B cell (primary cell): ENCODE results near the gene MNAT1. TPM values are rescaled to one million over a fixed set of nuclear protein-coding genes. Genes with fewer than 3 reads are reported as not detected.
"Not testable (repeated sequence)": the region's sequence is repeated elsewhere in the genome, so short reads cannot be mapped to it uniquely, and the experiment has no call there.

Source experiments
- ATAC-seq: fragments of 200-7000 bp; cut with Tn5 transposase; one replicate; pipeline ENCODE4 v1.10.0; 2021; ENCODE audit warnings: low read depth, mild to moderate bottlenecking, moderate number of reproducible peaks, moderate library complexity
- CTCF ChIA-PET: fragments of 350-600 bp; sonication (Branson Sonifier 250); formaldehyde crosslinking; loops from one replicate; lab custom pipeline; 2021; ENCODE audit warnings: antibody characterized with exemption, inconsistent platforms; lab: Charles Lee
- POLR2A ChIA-PET: fragments of 350-600 bp; sonication (Branson Sonifier 250); formaldehyde crosslinking; loops from one replicate; lab custom pipeline; 2021; ENCODE audit warnings: antibody characterized with exemption; lab: Charles Lee
- DNase-seq: peaks from one replicate; pipeline ENCODE4 v3.0.0; 2013
- H2AFZ ChIP-seq: 2 replicates; pipeline ENCODE4 v1.6.1; 2012; ENCODE audit warnings: mild to moderate bottlenecking, low read depth, low read length; ENCODE audit not compliant: insufficient read depth, poor library complexity, severe bottlenecking
- H3K27ac ChIP-seq, 2 donors: 1 replicate in 1 of 2; 2 replicates in 1 of 2; pipeline ENCODE4 v1.5.1; 2012 to 2013; ENCODE audit warnings: low read length in 2 of 2, mild to moderate bottlenecking in 2 of 2, moderate library complexity in 1 of 2
- H3K27me3 ChIP-seq, 4 experiments: fragments of 200-600 bp in 1 of 4; sonication (generic) in 1 of 4; replicated peaks in 1 of 4; 1 replicate in 2 of 4; 2 replicates in 2 of 4; pipeline versions ENCODE4 v1.6.1 to v1.7.0; 2013 to 2016; ENCODE audit warnings: low read length in 3 of 4, mild to moderate bottlenecking in 2 of 4, mixed read lengths in 1 of 4, moderate library complexity in 1 of 4; ENCODE audit not compliant: insufficient read depth in 4 of 4, control insufficient read depth in 3 of 4; ENCODE audit errors: control extremely low read depth in 1 of 4
- H3K36me3 ChIP-seq, 2 experiments: replicated peaks in 1 of 2; 1 replicate in 1 of 2; 2 replicates in 1 of 2; pipeline versions ENCODE4 v1.6.1 to v1.7.1; 2013; ENCODE audit warnings: low read length in 1 of 2; ENCODE audit not compliant: insufficient read depth in 2 of 2, control insufficient read depth in 1 of 2; ENCODE audit errors: control extremely low read depth in 1 of 2, extremely low read depth in 1 of 2
- H3K4me1 ChIP-seq, 2 donors: fragments of 200-600 bp in 1 of 2; sonication (generic) in 1 of 2; 1 replicate in 1 of 2; 2 replicates in 1 of 2; pipeline versions ENCODE4 v1.5.1 to v1.6.1; 2013 to 2017; ENCODE audit warnings: low read length in 2 of 2; ENCODE audit not compliant: control insufficient read depth in 2 of 2, insufficient read depth in 2 of 2
- H3K4me2 ChIP-seq: replicated peaks from 2 replicates; pipeline ENCODE3; 2012; ENCODE audit warnings: mild to moderate bottlenecking, low read depth, low read length; ENCODE audit not compliant: poor library complexity, severe bottlenecking
- H3K4me3 ChIP-seq, 5 experiments: fragments of 200-600 bp in 1 of 5; sonication (generic) in 1 of 5; 1 replicate in 3 of 5; 2 replicates in 2 of 5; pipeline versions ENCODE4 v1.5.1 to v1.7.0; 2011 to 2016; ENCODE audit warnings: low read length in 4 of 5, mild to moderate bottlenecking in 4 of 5, low read depth in 2 of 5, control low read depth in 1 of 5, moderate library complexity in 1 of 5; ENCODE audit not compliant: insufficient read depth in 1 of 5; ENCODE audit errors: control extremely low read depth in 1 of 5, extremely low read depth in 1 of 5
- H3K79me2 ChIP-seq: fragments of 200-600 bp; sonication (generic); one replicate; pipeline ENCODE4 v1.6.0; 2016; ENCODE audit warnings: low read length; ENCODE audit not compliant: control insufficient read depth, insufficient read depth
- H3K9ac ChIP-seq: fragments of 200-600 bp; sonication (generic); 2 replicates; pipeline ENCODE4 v1.6.1; 2017; ENCODE audit warnings: mild to moderate bottlenecking, low read length, moderate library complexity
- H3K9me3 ChIP-seq, 3 donors: one replicate each; pipeline versions ENCODE4 v1.6.1 to v1.7.1; 2013; ENCODE audit warnings: low read length in 2 of 3; ENCODE audit not compliant: control insufficient read depth in 2 of 3, insufficient read depth in 1 of 3; ENCODE audit errors: control extremely low read depth in 1 of 3
- H4K20me1 ChIP-seq: 2 replicates; pipeline ENCODE4 v1.6.0; 2012; ENCODE audit warnings: mild to moderate bottlenecking, low read length; ENCODE audit not compliant: insufficient read depth, control insufficient read depth, poor library complexity, severe bottlenecking
- H3K27ac Mint-ChIP-seq: one replicate; pipeline ENCODE4 v1.8.0; 2021; ENCODE audit warnings: mixed read lengths
- H3K27me3 Mint-ChIP-seq: one replicate; pipeline ENCODE4 v1.8.0; 2021; ENCODE audit warnings: mixed read lengths
- H3K4me1 Mint-ChIP-seq: one replicate; pipeline ENCODE4 v1.8.0; 2021; ENCODE audit warnings: mixed read lengths
- H3K4me3 Mint-ChIP-seq: one replicate; pipeline ENCODE4 v1.8.0; 2021; ENCODE audit warnings: mixed read lengths
- H3K9me3 Mint-ChIP-seq: one replicate; pipeline ENCODE4 v1.8.0; 2022; ENCODE audit warnings: mixed read lengths; ENCODE audit not compliant: insufficient read depth
- EZH2 ChIP-seq: IDR thresholded peaks from 2 replicates; pipeline ENCODE4 v1.6.1; 2012; ENCODE audit warnings: borderline replicate concordance, low read depth, mild to moderate bottlenecking, moderate library complexity, low read length; ENCODE audit not compliant: insufficient read depth, poor library complexity, severe bottlenecking
- WGBS: methylation state at CpG from one replicate; pipeline ENCODE4 v1.1.5; 2013; ENCODE audit warnings: missing lambda C conversion rate; ENCODE audit not compliant: insufficient coverage; 5-methylcytosine and 5-hydroxymethylcytosine counted together
- intact Hi-C: fragments of 100-400 bp; cut with micrococcal nuclease; formaldehyde crosslinking; loops from one replicate; pipeline ENCODE4 v1.10.0; 2022
- polyA plus RNA-seq: library from polyadenylated mRNA; depleted of rRNA; stranded (reverse); fragments of >200 nt; gene quantifications from 2 replicates; pipeline ENCODE4 v1.2.3, GENCODE V29; 2012
- total RNA-seq, 2 donors: library from RNA; stranded (reverse); fragments of 120-200 nt in 1 of 2; gene quantifications; 1 replicate in 1 of 2; 2 replicates in 1 of 2; pipeline versions ENCODE4 v1.2.3 to v1.2.4, GENCODE V29; 2013 to 2022
- TF ChIP-seq, protein P1 (sequence below): fragments of 200-600 bp; IDR thresholded peaks from one replicate; pipeline ENCODE4 v1.8.0; 2022; ENCODE audit warnings: antibody characterized with exemption, mild to moderate bottlenecking

MNAT1 gene
- total and polyA plus RNA-seq, 2 donors (not counting 1 experiment from before 2014, with no cell fraction given) = 15.2 to 28.2 TPM

DNA sequence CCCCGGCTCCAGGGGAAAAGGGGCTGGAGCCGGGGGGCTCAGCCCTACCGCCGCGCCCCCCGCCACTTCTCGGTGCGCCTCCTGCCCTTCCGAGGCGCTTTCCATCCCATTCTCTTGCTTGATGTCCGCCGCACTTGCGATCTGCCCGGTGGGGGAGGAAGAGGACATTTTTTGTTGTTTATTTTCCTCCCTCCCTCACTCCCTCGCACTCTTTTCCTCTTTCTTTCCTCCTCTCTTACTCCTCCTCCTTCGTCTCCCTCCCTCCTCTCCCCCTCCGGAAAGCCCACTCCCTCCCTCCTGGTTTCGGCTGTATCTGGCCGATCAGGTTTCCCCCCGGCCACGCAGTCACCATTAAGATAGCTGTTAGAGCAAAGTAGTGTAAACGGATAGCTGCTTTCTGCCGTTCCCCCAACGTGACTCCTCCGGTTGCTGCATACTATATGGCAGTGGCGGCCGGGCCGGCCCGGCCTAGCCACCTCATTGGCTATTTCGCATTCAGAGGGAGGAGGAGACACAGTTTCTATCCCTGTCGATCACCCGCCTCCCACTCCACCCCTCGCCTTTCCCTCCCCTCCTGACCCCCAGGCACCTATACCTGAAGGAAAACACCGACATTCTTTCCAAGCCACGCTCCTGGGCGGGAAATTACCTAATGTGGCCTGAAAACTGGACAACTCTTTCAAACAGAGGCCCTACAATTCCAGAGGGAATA, 10.5 kb upstream of the MNAT1 start, which contains the start of gene SIX4:
TSS of gene SIX4 (minus strand) at position 445 of the 712 bp plus-strand sequence. CDS start at position 168, 277 bp downstream.
- TF ChIP-seq EZH2 = peak; percentile 43
- TF ChIP-seq, protein P1, sequence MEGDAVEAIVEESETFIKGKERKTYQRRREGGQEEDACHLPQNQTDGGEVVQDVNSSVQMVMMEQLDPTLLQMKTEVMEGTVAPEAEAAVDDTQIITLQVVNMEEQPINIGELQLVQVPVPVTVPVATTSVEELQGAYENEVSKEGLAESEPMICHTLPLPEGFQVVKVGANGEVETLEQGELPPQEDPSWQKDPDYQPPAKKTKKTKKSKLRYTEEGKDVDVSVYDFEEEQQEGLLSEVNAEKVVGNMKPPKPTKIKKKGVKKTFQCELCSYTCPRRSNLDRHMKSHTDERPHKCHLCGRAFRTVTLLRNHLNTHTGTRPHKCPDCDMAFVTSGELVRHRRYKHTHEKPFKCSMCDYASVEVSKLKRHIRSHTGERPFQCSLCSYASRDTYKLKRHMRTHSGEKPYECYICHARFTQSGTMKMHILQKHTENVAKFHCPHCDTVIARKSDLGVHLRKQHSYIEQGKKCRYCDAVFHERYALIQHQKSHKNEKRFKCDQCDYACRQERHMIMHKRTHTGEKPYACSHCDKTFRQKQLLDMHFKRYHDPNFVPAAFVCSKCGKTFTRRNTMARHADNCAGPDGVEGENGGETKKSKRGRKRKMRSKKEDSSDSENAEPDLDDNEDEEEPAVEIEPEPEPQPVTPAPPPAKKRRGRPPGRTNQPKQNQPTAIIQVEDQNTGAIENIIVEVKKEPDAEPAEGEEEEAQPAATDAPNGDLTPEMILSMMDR = no peak
- H3K4me3 ChIP-seq = peak within 1 kb of the TSS; percentile 46 to 87 (median 56)
- H3K79me2 ChIP-seq = no peaks in the 10 kb centered on the region
- Mint-ChIP-seq H3K9me3 (no peaks in the 10 kb centered on the region), H3K4me1 (peaks cover 22% of the 10 kb centered on the region), H3K4me3 (peak within 1 kb of the TSS; percentile 94), H3K27me3 (peaks cover 74% of the 10 kb centered on the region), H3K27ac (no peak within 1 kb of the TSS)
- no peak within 1 kb of the TSS for H3K27ac ChIP-seq
- POLR2A ChIA-PET = no interaction called here
- DNase-seq (peak; percentile 53), ATAC-seq (peak; percentile 21)
- H3K9me3 ChIP-seq = peaks cover 0 to 16% (median 2%) of the 10 kb centered on the region in 3 donors
- H3K4me1 ChIP-seq = peaks cover 32 to 35% of the 10 kb centered on the region in 2 donors
- CTCF ChIA-PET = interaction anchor here (1.5 to 1.6 kb wide), 2 partner anchors 9 to 99 kb away, joined by 3 read pairs; no protein-coding TSS in a partner anchor
- WGBS = under 1% methylated on average over 22 of the region's 36 CpGs
- intact Hi-C loops = loop anchor here (1.0 to 10.0 kb wide), 3 partner anchors 10 to 629 kb away; partner anchors contain the start of genes MNAT1 and PCNX4
- peaks cover 0 to 80% (median 65%) of the 10 kb centered on the region in 4 experiments for H3K27me3 ChIP-seq
- peak within 1 kb of the TSS; percentile 99 for H3K4me2 ChIP-seq
- peak within 1 kb of the TSS; percentile 90 for H2AFZ ChIP-seq
- peak within 1 kb of the TSS; percentile 75 for H3K9ac ChIP-seq
- no peaks in the 10 kb centered on the region for H3K36me3 ChIP-seq
- no peaks in the 10 kb centered on the region for H4K20me1 ChIP-seq

- ATAC-seq, CTCF ChIA-PET, DNase-seq, POLR2A ChIA-PET, H3K9me3 Mint-ChIP-seq, H3K4me3 Mint-ChIP-seq, H3K4me3 ChIP-seq, H3K4me2 ChIP-seq, H4K20me1 ChIP-seq, intact Hi-C loops, H3K27ac ChIP-seq, H2AFZ ChIP-seq, H3K9ac ChIP-seq, H3K36me3 ChIP-seq, H3K9me3 ChIP-seq, H3K27ac Mint-ChIP-seq: not testable (repeated sequence)
- Mint-ChIP-seq H3K4me1 (peaks cover 18% of the 10 kb centered on the region), H3K27me3 (peaks cover 53% of the 10 kb centered on the region)
- Histone ChIP-seq H3K79me2 (peaks cover 21% of the 10 kb centered on the region), H3K4me1 (peaks cover 9 to 14% of the 10 kb centered on the region in 2 donors), H3K27me3 (peaks cover 0 to 47% (median 29%) of the 10 kb centered on the region in 4 experiments)
- WGBS = no CpG with 5 or more reads among the region's 5 CpGs
These were observed 3.3 kb upstream of the MNAT1 start for GRCh38 chr14:60731291-60731690.
